H1 (cell line): ENCODE measurements around the gene ZXDB. TPM values are rescaled to one million over a fixed set of nuclear protein-coding genes. Genes with fewer than 3 reads are reported as not detected.

ENCODE experiments used
- CTCF ChIA-PET: fragments of 300-600 bp; sonication (Branson Sonifier 250); formaldehyde crosslinking; loops from one replicate; lab custom pipeline; 2021; ENCODE audit not compliant: partially characterized antibody; lab: Charles Lee
- POLR2A ChIA-PET: fragments of 300-600 bp; sonication (Branson Sonifier 250); formaldehyde crosslinking; loops from one replicate; lab custom pipeline; 2021; ENCODE audit warnings: inconsistent platforms; ENCODE audit not compliant: partially characterized antibody; lab: Charles Lee
- DNase-seq, 2 experiments: peaks; one replicate each; pipeline versions ENCODE4 v3.0.0 to v3.0.0-alpha.2; 2010 to 2022; ENCODE audit warnings: low spot score in 2 of 2, low read depth in 1 of 2, mixed read lengths in 1 of 2
- FAIRE-seq: peaks from 2 replicates; lab custom pipeline; 2011; peaks lifted over from hg19 to GRCh38; lab: Jason Lieb, UNC
- H2AFZ ChIP-seq: 2 replicates; pipeline ENCODE4 v1.8.1; 2012; ENCODE audit warnings: low read length, inconsistent platforms
- H2AK5ac ChIP-seq: 2 replicates; pipeline ENCODE4 v1.6.1; 2013; ENCODE audit warnings: low read depth, low read length
- H2BK120ac ChIP-seq: replicated peaks from 2 replicates; pipeline ENCODE3; 2013; ENCODE audit warnings: low read depth, low read length, inconsistent platforms
- H2BK12ac ChIP-seq: 2 replicates; pipeline ENCODE4 v1.6.1; 2013; ENCODE audit warnings: low read depth, low read length
- H2BK15ac ChIP-seq: 2 replicates; pipeline ENCODE4 v1.6.1; 2013; ENCODE audit warnings: low read length
- H2BK20ac ChIP-seq: 2 replicates; pipeline ENCODE4 v1.6.1; 2013; ENCODE audit warnings: low read length
- H2BK5ac ChIP-seq: 2 replicates; pipeline ENCODE4 v1.6.1; 2013; ENCODE audit warnings: low read depth, low read length
- H3K14ac ChIP-seq: 2 replicates; pipeline ENCODE4 v1.6.1; 2013; ENCODE audit warnings: inconsistent platforms; ENCODE audit not compliant: insufficient read length
- H3K18ac ChIP-seq: 2 replicates; pipeline ENCODE4 v1.6.1; 2013; ENCODE audit warnings: low read length; ENCODE audit errors: extremely low read depth
- H3K23ac ChIP-seq: 2 replicates; pipeline ENCODE4 v1.6.1; 2013; ENCODE audit warnings: inconsistent platforms; ENCODE audit not compliant: insufficient read length
- H3K23me2 ChIP-seq: 2 replicates; pipeline ENCODE4 v1.6.1; 2013; ENCODE audit warnings: low read depth, low read length
- H3K27ac ChIP-seq: 2 replicates; pipeline ENCODE4 v1.6.1; 2011; ENCODE audit warnings: low read depth, low read length, inconsistent platforms
- H3K27me3 ChIP-seq, 4 experiments: replicated peaks in 1 of 4; 1 replicate in 1 of 4; 2 replicates in 3 of 4; pipeline versions ENCODE4 v1.6.1 to v1.8.1; 2011 to 2013; ENCODE audit warnings: low read length in 3 of 4, mild to moderate bottlenecking in 3 of 4, inconsistent platforms in 2 of 4, mixed read lengths in 2 of 4, moderate library complexity in 1 of 4; ENCODE audit not compliant: control insufficient read depth in 3 of 4, insufficient read depth in 3 of 4; ENCODE audit errors: extremely low read depth in 1 of 4
- H3K36me3 ChIP-seq, 4 experiments: 2 replicates each; pipeline versions ENCODE4 v1.6.1 to v1.8.1; 2011 to 2013; ENCODE audit warnings: mild to moderate bottlenecking in 4 of 4, low read length in 3 of 4, moderate library complexity in 2 of 4, control low read depth in 1 of 4, inconsistent platforms in 1 of 4; ENCODE audit not compliant: insufficient read depth in 4 of 4, control insufficient read depth in 2 of 4
- H3K4ac ChIP-seq: replicated peaks from 2 replicates; pipeline ENCODE3; 2013; ENCODE audit warnings: low read length, low read depth, mixed read lengths, inconsistent platforms; ENCODE audit not compliant: insufficient read length
- H3K4me1 ChIP-seq, 4 experiments: replicated peaks in 1 of 4; 1 replicate in 1 of 4; 2 replicates in 3 of 4; pipeline versions ENCODE4 v1.6.1 to v1.8.1; 2011 to 2013; ENCODE audit warnings: low read length in 3 of 4, inconsistent platforms in 2 of 4, mixed read lengths in 1 of 4; ENCODE audit not compliant: insufficient read depth in 4 of 4, control insufficient read depth in 3 of 4
- H3K4me2 ChIP-seq, 2 experiments: 2 replicates each; pipeline versions ENCODE4 v1.6.1 to v1.8.1; 2011 to 2013; ENCODE audit warnings: low read depth in 2 of 2, low read length in 2 of 2, control low read depth in 1 of 2, inconsistent platforms in 1 of 2, mild to moderate bottlenecking in 1 of 2; ENCODE audit not compliant: insufficient read depth in 1 of 2
- H3K4me3 ChIP-seq, 4 experiments: fragments of 200-600, 300-600 bp in 1 of 4; sonication (generic), shearing (Covaris generic), sonication (Bioruptor Twin) in 1 of 4; 2 replicates each; pipeline versions ENCODE4 v1.5.1 to v1.8.1; 2011 to 2016; ENCODE audit warnings: low read length in 4 of 4, low read depth in 3 of 4, control low read depth in 2 of 4, inconsistent platforms in 2 of 4, mild to moderate bottlenecking in 2 of 4, mixed read lengths in 1 of 4, moderate library complexity in 1 of 4; ENCODE audit not compliant: insufficient read depth in 2 of 4; ENCODE audit errors: extremely low read depth in 1 of 4
- H3K56ac ChIP-seq: replicated peaks from 2 replicates; pipeline ENCODE3; 2013; ENCODE audit warnings: low read depth, mild to moderate bottlenecking, mixed read lengths, low read length, inconsistent platforms; ENCODE audit not compliant: insufficient read length
- H3K79me1 ChIP-seq: 2 replicates; pipeline ENCODE4 v1.6.1; 2013; ENCODE audit warnings: low read depth, low read length, control low read depth
- H3K79me2 ChIP-seq, 2 experiments: 2 replicates each; pipeline versions ENCODE4 v1.6.1 to v1.8.1; 2012 to 2013; ENCODE audit warnings: low read length in 2 of 2, mild to moderate bottlenecking in 2 of 2, inconsistent platforms in 1 of 2; ENCODE audit not compliant: insufficient read depth in 2 of 2, control insufficient read depth in 1 of 2
- H3K9ac ChIP-seq, 4 experiments: replicated peaks in 1 of 4; 1 replicate in 1 of 4; 2 replicates in 3 of 4; pipeline versions ENCODE4 v1.6.1 to v1.8.1; 2011 to 2013; ENCODE audit warnings: low read depth in 3 of 4, low read length in 3 of 4, control low read depth in 2 of 4, mild to moderate bottlenecking in 2 of 4, moderate library complexity in 2 of 4, inconsistent platforms in 1 of 4; ENCODE audit errors: extremely low read depth in 1 of 4
- H3K9me3 ChIP-seq, 2 experiments: 2 replicates each; pipeline versions ENCODE4 v1.6.1 to v1.8.1; 2012 to 2013; ENCODE audit warnings: mild to moderate bottlenecking in 2 of 2, moderate library complexity in 2 of 2, control low read depth in 1 of 2, inconsistent platforms in 1 of 2, low read depth in 1 of 2, low read length in 1 of 2, mixed read lengths in 1 of 2; ENCODE audit not compliant: insufficient read depth in 2 of 2
- H4K20me1 ChIP-seq, 2 experiments: replicated peaks in 1 of 2; 2 replicates each; pipeline versions ENCODE3 to v1.8.1; 2011 to 2013; ENCODE audit warnings: inconsistent platforms in 2 of 2, low read length in 2 of 2, mild to moderate bottlenecking in 1 of 2; ENCODE audit not compliant: insufficient read depth in 2 of 2, control insufficient read depth in 1 of 2
- H4K5ac ChIP-seq: 2 replicates; pipeline ENCODE4 v1.6.1; 2013; ENCODE audit warnings: low read length, low read depth, mixed read lengths, inconsistent platforms; ENCODE audit not compliant: insufficient read length
- H4K8ac ChIP-seq: 2 replicates; pipeline ENCODE4 v1.8.0; 2013; ENCODE audit warnings: mild to moderate bottlenecking, moderate library complexity, low read length, inconsistent platforms; ENCODE audit not compliant: insufficient read depth; ENCODE audit errors: extremely low read depth
- H4K91ac ChIP-seq: replicated peaks from 2 replicates; pipeline ENCODE3; 2013; ENCODE audit warnings: low read length, mixed read lengths, inconsistent platforms; ENCODE audit not compliant: insufficient read length
- CREB1 ChIP-seq: IDR thresholded peaks from 2 replicates; pipeline ENCODE4 v1.6.1; 2012; ENCODE audit warnings: inconsistent platforms
- FOSL1 ChIP-seq: IDR thresholded peaks from 2 replicates; pipeline ENCODE4 v1.6.1; 2011; ENCODE audit warnings: mild to moderate bottlenecking, low read depth, low read length, moderate library complexity; ENCODE audit not compliant: insufficient read depth
- GTF2F1 ChIP-seq: IDR thresholded peaks from 2 replicates; pipeline ENCODE4 v1.6.1; 2012; ENCODE audit warnings: low read depth, low read length, improper control_type of control experiment, borderline replicate concordance
- POU5F1 ChIP-seq: IDR thresholded peaks from 2 replicates; pipeline ENCODE4 v1.6.1; 2011; ENCODE audit warnings: low read depth, mild to moderate bottlenecking, low read length, moderate library complexity
- SIN3A ChIP-seq, 2 experiments: IDR thresholded peaks in 1 of 2; conservative IDR thresholded peaks in 1 of 2; 2 replicates each; pipeline ENCODE4 v1.6.1; 2011 to 2012; ENCODE audit warnings: low read length in 2 of 2, improper control_type of control experiment in 1 of 2, low read depth in 1 of 2, mild to moderate bottlenecking in 1 of 2
- TAF1 ChIP-seq: IDR thresholded peaks from 2 replicates; pipeline ENCODE4 v1.6.1; 2011; ENCODE audit warnings: mild to moderate bottlenecking, low read depth, low read length
- WGBS, 2 experiments: shearing (Covaris generic) in 1 of 2; methylation state at CpG; one replicate each; pipeline versions ENCODE4 v1.1.6 to v1.1.7; 2013 to 2015; ENCODE audit warnings: low lambda C conversion rate in 2 of 2, mixed read lengths in 2 of 2, inconsistent platforms in 1 of 2, low coverage in 1 of 2, missing lambda C conversion rate in 1 of 2; ENCODE audit not compliant: insufficient replicate concordance in 2 of 2, insufficient coverage in 1 of 2, insufficient read length in 1 of 2; ENCODE audit errors: extremely low coverage in 1 of 2, missing lambda C conversion rate in 1 of 2; 5-methylcytosine and 5-hydroxymethylcytosine counted together
- polyA plus RNA-seq, 7 experiments: library from polyadenylated mRNA; depleted of rRNA in 3 of 7; stranded (reverse) in 5 of 7; unstranded in 2 of 7; fragments of >200 nt in 5 of 7; fragments of 200-250 nt in 2 of 7; gene quantifications; 1 replicate in 5 of 7; 2 replicates in 1 of 7; 4 replicates in 1 of 7; pipeline versions ENCODE4 v1.2.1 to v1.2.3, GENCODE V29; 2011 to 2013; ENCODE audit warnings: missing spikeins in 2 of 7, mixed read lengths in 2 of 7
- total RNA-seq: library from RNA; stranded (reverse); fragmentation: NEBNext Ultra II Directional; extraction: Animal tissue kit (Norgen Biotek cat#: 25700); gene quantifications from 2 replicates; pipeline ENCODE4 v1.2.1, GENCODE V29; 2021

ZXDB gene
- total and polyA plus RNA-seq, 2 of the 8 experiments (the other 6 are each of a cell fraction or from before 2014, with no cell fraction given): 4.0 to 6.7 TPM

DNA sequence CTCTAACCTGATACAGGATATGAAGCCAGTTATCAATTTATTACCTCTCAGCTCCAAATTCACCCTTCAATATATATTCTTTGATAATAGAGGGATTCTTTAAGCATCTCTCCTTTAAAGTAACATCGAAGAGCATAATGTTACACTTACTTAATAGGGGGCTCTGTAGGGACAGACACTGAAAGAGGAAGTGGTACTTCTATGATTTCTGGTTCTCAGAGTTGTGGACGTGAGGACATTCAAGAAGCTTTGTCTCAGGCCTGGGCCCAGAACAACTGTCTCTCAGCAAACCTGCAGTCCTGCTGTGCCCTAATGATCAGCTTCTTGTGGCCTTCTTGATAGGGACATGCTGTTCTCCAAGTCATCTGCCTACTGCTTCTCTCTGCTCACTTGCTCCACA lies 4.2 kb upstream of the ZXDB start:
- POLR2A ChIA-PET: no interaction called here
- no peak overlapping the region for H3K4me2 ChIP-seq
- no peak for FAIRE-seq
- TF ChIP-seq SIN3A (conservative IDR thresholded peaks at IDR 0.05 in 1 of 2, IDR thresholded peaks at IDR 0.05 in 1 of 2; ENCODE audit: low read depth in 1 of 2, low read length in 2 of 2): no peak
- no peak for TF ChIP-seq FOSL1
- no peak for TF ChIP-seq GTF2F1
- no peak for TF ChIP-seq CREB1
- TF ChIP-seq POU5F1: no peak
- TF ChIP-seq TAF1: no peak

More for the DNA sequence above, 4.2 kb upstream of the ZXDB start:
- Histone ChIP-seq H2BK12ac (no peak overlapping the region), H3K4me3 (no peak overlapping the region), H3K14ac (no peak overlapping the region), H3K23ac (no peak overlapping the region), H2BK120ac (no peak overlapping the region), H2BK5ac (no peak overlapping the region), H3K27ac (no peak overlapping the region), H3K56ac (no peak overlapping the region), H2BK20ac (no peak overlapping the region), H3K27me3 (no peaks in the 10 kb centered on the region), H4K20me1 (no peaks in the 10 kb centered on the region), H3K23me2 (no peaks in the 10 kb centered on the region), H3K18ac (no peak overlapping the region), H4K5ac (no peak overlapping the region), H4K91ac (no peak overlapping the region), H2AK5ac (no peak overlapping the region), H3K4ac (no peak overlapping the region), H3K79me2 (no peaks in the 10 kb centered on the region), H3K4me1 (peaks cover 0 to 2% (median 0%) of the 10 kb centered on the region in 4 experiments; a peak in 2 of 7 replicates), H2BK15ac (no peak overlapping the region), H3K36me3 (no peaks in the 10 kb centered on the region), H2AFZ (no peak overlapping the region), H3K9me3 (no peaks in the 10 kb centered on the region), H3K79me1 (no peaks in the 10 kb centered on the region), H3K9ac (no peak overlapping the region), H4K8ac (no peak overlapping the region)
- CTCF ChIA-PET: interaction anchor here (1.2 kb wide), 1 partner anchor 431 kb away, joined by 5 read pairs; no protein-coding TSS in a partner anchor
- no peak for DNase-seq
- 91% methylated on average over 2 of the region's 2 CpGs; no CpG with 5 or more reads in 1 of the 2 experiments for WGBS, 2 experiments
